Pancreas (tissue), 10 donors: Measurements from ENCODE around the gene ADAMTS9. TPM values are rescaled to one million over a fixed set of nuclear protein-coding genes. Genes with fewer than 3 reads are reported as not detected.

ENCODE experiments used
- ATAC-seq, 4 donors: fragments of 200-7000 bp; cut with Tn5 transposase; one replicate each; pipeline versions ENCODE4 v1.8.0 to v1.9.1; 2020; ENCODE audit warnings: mild to moderate bottlenecking in 4 of 4, moderate library complexity in 4 of 4
- DNase-seq, 6 donors: peaks; one replicate each; pipeline ENCODE4 v3.0.0-alpha.2; 2020
- FAIRE-seq: peaks from 2 replicates; lab custom pipeline; 2012; peaks lifted over from hg19 to GRCh38; lab: Jason Lieb, UNC
- H3K27ac ChIP-seq, 4 donors: fragments of 200-600 bp; sonication (generic); 1 replicate in 3 of 4; 2 replicates in 1 of 4; pipeline versions ENCODE4 v1.5.0 to v1.8.0; 2020
- H3K27me3 ChIP-seq, 4 donors: fragments of 200-600 bp; one replicate each; pipeline ENCODE4 v1.8.0; 2021
- H3K36me3 ChIP-seq, 3 donors: fragments of 200-600 bp; sonication (generic) in 1 of 3; one replicate each; pipeline versions ENCODE4 v1.5.0 to v1.8.0; 2020 to 2021
- H3K4me1 ChIP-seq, 3 donors: fragments of 200-600 bp; one replicate each; pipeline ENCODE4 v1.8.0; 2021
- H3K4me3 ChIP-seq, 4 donors: fragments of 200-600 bp; sonication (generic) in 2 of 4; one replicate each; pipeline versions ENCODE4 v1.5.0 to v1.8.0; 2020 to 2021
- H3K9me3 ChIP-seq, 4 donors: fragments of 200-600 bp; one replicate each; pipeline ENCODE4 v1.8.0; 2021
- CTCF ChIP-seq, 4 donors: fragments of 200-600 bp; sonication (generic) in 3 of 4; IDR thresholded peaks; one replicate each; pipeline versions ENCODE4 v1.5.0 to v1.8.0; 2021; ENCODE audit warnings: antibody characterized with exemption in 4 of 4
- WGBS, 2 donors: extraction: QIAGEN DNeasy Blood & Tissue Kit; methylation state at CpG; one replicate each; pipeline ENCODE4 v1.1.7; 2013; 5-methylcytosine and 5-hydroxymethylcytosine counted together
- intact Hi-C, 3 donors: fragments of 100-400 bp; cut with DNase I; formaldehyde crosslinking; loops; one replicate each; pipeline versions ENCODE4 v1.11.1 to v1.14.2; 2022
- polyA plus RNA-seq, 2 donors: library from polyadenylated mRNA; stranded (reverse); fragments of 200-250 nt; gene quantifications; one replicate each; pipeline ENCODE4 v1.2.3, GENCODE V29; 2013
- total RNA-seq, 6 donors: library from RNA; stranded (reverse); fragmentation: NEBNext Ultra II Directional in 4 of 6; extraction: Animal tissue kit (Norgen Biotek cat#: 25700) in 4 of 6; gene quantifications; one replicate each; pipeline versions ENCODE4 v1.2.1 to v1.2.4, GENCODE V29; 2021 to 2023
- donor health status: healthy with polysubstance abuse.
- donor health status: DM: no; HTN: no; CAD: no; lungs with moderate emphysema.
- donor health status: DM: no; HTN: no; CAD: no.
- donor health status: control.
- donor health status: control.
- donor health status: Bipolar disorder and iron deficiency.
- donor health status: DM: yes; HTN: yes; CAD: no.
- donor health status: DM: no; HTN: no; CAD: no.
- donor health status: DM: no; HTN: no; CAD: no.
- donor health status: DM: yes; HTN: yes; CAD: no.

ADAMTS9 gene
- total and polyA plus RNA-seq, 8 donors: 11.4 to 34.7 (median 16.2) TPM

GRCh38 chr3:64619216-64619615 lies 68.6 kb downstream of the ADAMTS9 start:
- TF ChIP-seq CTCF (IDR thresholded peaks at IDR 0.05): no peak
- intact Hi-C loops: no loop called here
- WGBS, 2 donors: 87% methylated on average over 5 of the region's 5 CpGs

DNA sequence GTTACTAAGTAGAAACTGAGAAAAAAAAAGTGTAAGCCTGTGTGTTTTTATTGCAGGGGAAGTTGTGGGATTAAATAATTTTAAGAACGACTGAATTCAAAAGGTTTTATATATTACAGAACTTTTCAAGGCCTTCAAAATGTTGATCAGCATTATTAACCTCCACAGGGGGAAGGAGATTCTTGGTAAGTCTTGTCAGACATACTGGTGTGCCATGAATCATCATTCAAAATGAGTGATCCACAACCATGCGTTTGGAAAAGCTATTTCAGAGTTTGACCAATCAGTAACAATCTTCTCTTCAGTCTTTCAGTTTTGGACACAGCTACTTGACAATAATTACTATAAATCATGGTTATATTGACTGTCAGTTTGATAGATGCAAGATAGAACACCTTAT lies 70.2 kb downstream of the ADAMTS9 start:
- ATAC-seq (no peak), DNase-seq (no peak), FAIRE-seq (no peak)
- 64 to 70% methylated on average over 2 of the region's 2 CpGs for WGBS, 2 donors
- Histone ChIP-seq H3K9me3 (no peaks in the 10 kb centered on the region), H3K4me3 (no peak overlapping the region), H3K27me3 (no peaks in the 10 kb centered on the region), H3K4me1 (peaks cover 4 to 16% (median 10%) of the 10 kb centered on the region in 3 donors), H3K36me3 (peaks cover 0 to 7% (median 0%) of the 10 kb centered on the region in 3 donors), H3K27ac (no peak overlapping the region)
- intact Hi-C loops: no loop called here
- no peak for TF ChIP-seq CTCF (IDR thresholded peaks at IDR 0.05)

More at GRCh38 chr3:64619216-64619615, 68.6 kb downstream of the ADAMTS9 start:
- no peak for FAIRE-seq
- peaks cover 0 to 7% (median 0%) of the 10 kb centered on the region in 3 donors for H3K36me3 ChIP-seq
- H3K9me3 ChIP-seq: no peaks in the 10 kb centered on the region
- H3K4me3 ChIP-seq: no peak overlapping the region
- ATAC-seq: no peak
- DNase-seq: no peak
- H3K27me3 ChIP-seq: no peaks in the 10 kb centered on the region
- peaks cover 0 to under 1% (median 0%) of the 10 kb centered on the region in 3 donors for H3K4me1 ChIP-seq
- H3K27ac ChIP-seq: no peak overlapping the region

DNA sequence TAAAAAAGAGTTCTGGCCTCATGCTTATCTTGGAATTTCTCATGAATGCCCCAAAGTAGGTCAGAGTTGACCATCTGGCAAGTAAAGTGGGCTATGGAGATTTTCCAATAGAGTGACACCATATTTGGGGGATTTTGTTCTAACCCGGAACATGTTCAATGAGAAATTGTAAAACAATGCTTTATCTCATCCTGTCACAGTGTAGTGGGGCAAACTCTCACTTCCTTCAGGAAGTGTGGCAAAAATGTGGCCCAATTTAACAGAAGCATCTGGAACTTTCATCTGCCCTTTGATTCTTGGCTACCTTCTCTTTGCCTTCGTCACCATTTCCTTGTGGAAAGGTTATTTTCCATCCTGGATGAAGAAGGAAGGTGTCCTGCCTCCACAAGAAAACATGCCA lies 70.8 kb downstream of the ADAMTS9 start:
- ATAC-seq (no peak), DNase-seq (no peak), FAIRE-seq (no peak)
- TF ChIP-seq CTCF (IDR thresholded peaks at IDR 0.05): no peak
- WGBS, 2 donors: 75 to 76% methylated on average over 2 of the region's 2 CpGs
- peaks cover 0 to under 1% (median 0%) of the 10 kb centered on the region in 3 donors for H3K36me3 ChIP-seq
- H3K27me3 ChIP-seq: no peaks in the 10 kb centered on the region
- intact Hi-C loops: no loop called here
- no peak overlapping the region for H3K4me3 ChIP-seq
- no peaks in the 10 kb centered on the region for H3K9me3 ChIP-seq
- H3K27ac ChIP-seq: peak overlapping the region in 2 of 4 donors; percentile 13 to 37
- H3K4me1 ChIP-seq: peaks cover 11 to 22% (median 14%) of the 10 kb centered on the region in 3 donors

- Histone ChIP-seq H3K9me3 (no peaks in the 10 kb centered on the region), H3K27ac (peak overlapping the region in 3 of 4 donors; percentile 11 to 49 (median 24)), H3K27me3 (no peaks in the 10 kb centered on the region), H3K36me3 (no peaks in the 10 kb centered on the region), H3K4me3 (no peak overlapping the region), H3K4me1 (peaks cover 11 to 22% (median 14%) of the 10 kb centered on the region in 3 donors)
- ATAC-seq (peak; percentile 79 to 91 (median 88)), DNase-seq (peak; percentile 58 to 76 (median 62)), FAIRE-seq (no peak)
- WGBS, 2 donors: 8 to 13% methylated on average over 11 of the region's 11 CpGs
- TF ChIP-seq CTCF (IDR thresholded peaks at IDR 0.05): no peak
- intact Hi-C loops: no loop called here
Measured at GRCh38 chr3:64612916-64613526, 74.8 kb downstream of the ADAMTS9 start.
